H1 (cell line): ENCODE data around the gene HCAR2. TPM values are rescaled to one million over a fixed set of nuclear protein-coding genes. Genes with fewer than 3 reads are reported as not detected.

Experiments
- CTCF ChIA-PET: fragments of 300-600 bp; sonication (Branson Sonifier 250); formaldehyde crosslinking; loops from one replicate; lab custom pipeline; 2021; ENCODE audit not compliant: partially characterized antibody; lab: Charles Lee
- POLR2A ChIA-PET: fragments of 300-600 bp; sonication (Branson Sonifier 250); formaldehyde crosslinking; loops from one replicate; lab custom pipeline; 2021; ENCODE audit warnings: inconsistent platforms; ENCODE audit not compliant: partially characterized antibody; lab: Charles Lee
- DNase-seq, 2 experiments: peaks; one replicate each; pipeline versions ENCODE4 v3.0.0 to v3.0.0-alpha.2; 2010 to 2022; ENCODE audit warnings: low spot score in 2 of 2, low read depth in 1 of 2, mixed read lengths in 1 of 2
- FAIRE-seq: peaks from 2 replicates; lab custom pipeline; 2011; peaks lifted over from hg19 to GRCh38; lab: Jason Lieb, UNC
- H2AFZ ChIP-seq: 2 replicates; pipeline ENCODE4 v1.8.1; 2012; ENCODE audit warnings: low read length, inconsistent platforms
- H2AK5ac ChIP-seq: 2 replicates; pipeline ENCODE4 v1.6.1; 2013; ENCODE audit warnings: low read depth, low read length
- H2BK120ac ChIP-seq: replicated peaks from 2 replicates; pipeline ENCODE3; 2013; ENCODE audit warnings: low read depth, low read length, inconsistent platforms
- H2BK12ac ChIP-seq: 2 replicates; pipeline ENCODE4 v1.6.1; 2013; ENCODE audit warnings: low read depth, low read length
- H2BK15ac ChIP-seq: 2 replicates; pipeline ENCODE4 v1.6.1; 2013; ENCODE audit warnings: low read length
- H2BK20ac ChIP-seq: 2 replicates; pipeline ENCODE4 v1.6.1; 2013; ENCODE audit warnings: low read length
- H2BK5ac ChIP-seq: 2 replicates; pipeline ENCODE4 v1.6.1; 2013; ENCODE audit warnings: low read depth, low read length
- H3K14ac ChIP-seq: 2 replicates; pipeline ENCODE4 v1.6.1; 2013; ENCODE audit warnings: inconsistent platforms; ENCODE audit not compliant: insufficient read length
- H3K18ac ChIP-seq: 2 replicates; pipeline ENCODE4 v1.6.1; 2013; ENCODE audit warnings: low read length; ENCODE audit errors: extremely low read depth
- H3K23ac ChIP-seq: 2 replicates; pipeline ENCODE4 v1.6.1; 2013; ENCODE audit warnings: inconsistent platforms; ENCODE audit not compliant: insufficient read length
- H3K23me2 ChIP-seq: 2 replicates; pipeline ENCODE4 v1.6.1; 2013; ENCODE audit warnings: low read depth, low read length
- H3K27ac ChIP-seq: 2 replicates; pipeline ENCODE4 v1.6.1; 2011; ENCODE audit warnings: low read depth, low read length, inconsistent platforms
- H3K27me3 ChIP-seq, 4 experiments: replicated peaks in 1 of 4; 1 replicate in 1 of 4; 2 replicates in 3 of 4; pipeline versions ENCODE4 v1.6.1 to v1.8.1; 2011 to 2013; ENCODE audit warnings: low read length in 3 of 4, mild to moderate bottlenecking in 3 of 4, inconsistent platforms in 2 of 4, mixed read lengths in 2 of 4, moderate library complexity in 1 of 4; ENCODE audit not compliant: control insufficient read depth in 3 of 4, insufficient read depth in 3 of 4; ENCODE audit errors: extremely low read depth in 1 of 4
- H3K36me3 ChIP-seq, 4 experiments: 2 replicates each; pipeline versions ENCODE4 v1.6.1 to v1.8.1; 2011 to 2013; ENCODE audit warnings: mild to moderate bottlenecking in 4 of 4, low read length in 3 of 4, moderate library complexity in 2 of 4, control low read depth in 1 of 4, inconsistent platforms in 1 of 4; ENCODE audit not compliant: insufficient read depth in 4 of 4, control insufficient read depth in 2 of 4
- H3K4ac ChIP-seq: replicated peaks from 2 replicates; pipeline ENCODE3; 2013; ENCODE audit warnings: low read length, low read depth, mixed read lengths, inconsistent platforms; ENCODE audit not compliant: insufficient read length
- H3K4me1 ChIP-seq, 4 experiments: replicated peaks in 1 of 4; 1 replicate in 1 of 4; 2 replicates in 3 of 4; pipeline versions ENCODE4 v1.6.1 to v1.8.1; 2011 to 2013; ENCODE audit warnings: low read length in 3 of 4, inconsistent platforms in 2 of 4, mixed read lengths in 1 of 4; ENCODE audit not compliant: insufficient read depth in 4 of 4, control insufficient read depth in 3 of 4
- H3K4me2 ChIP-seq, 2 experiments: 2 replicates each; pipeline versions ENCODE4 v1.6.1 to v1.8.1; 2011 to 2013; ENCODE audit warnings: low read depth in 2 of 2, low read length in 2 of 2, control low read depth in 1 of 2, inconsistent platforms in 1 of 2, mild to moderate bottlenecking in 1 of 2; ENCODE audit not compliant: insufficient read depth in 1 of 2
- H3K4me3 ChIP-seq, 4 experiments: fragments of 200-600, 300-600 bp in 1 of 4; sonication (generic), shearing (Covaris generic), sonication (Bioruptor Twin) in 1 of 4; 2 replicates each; pipeline versions ENCODE4 v1.5.1 to v1.8.1; 2011 to 2016; ENCODE audit warnings: low read length in 4 of 4, low read depth in 3 of 4, control low read depth in 2 of 4, inconsistent platforms in 2 of 4, mild to moderate bottlenecking in 2 of 4, mixed read lengths in 1 of 4, moderate library complexity in 1 of 4; ENCODE audit not compliant: insufficient read depth in 2 of 4; ENCODE audit errors: extremely low read depth in 1 of 4
- H3K56ac ChIP-seq: replicated peaks from 2 replicates; pipeline ENCODE3; 2013; ENCODE audit warnings: low read depth, mild to moderate bottlenecking, mixed read lengths, low read length, inconsistent platforms; ENCODE audit not compliant: insufficient read length
- H3K79me1 ChIP-seq: 2 replicates; pipeline ENCODE4 v1.6.1; 2013; ENCODE audit warnings: low read depth, low read length, control low read depth
- H3K79me2 ChIP-seq, 2 experiments: 2 replicates each; pipeline versions ENCODE4 v1.6.1 to v1.8.1; 2012 to 2013; ENCODE audit warnings: low read length in 2 of 2, mild to moderate bottlenecking in 2 of 2, inconsistent platforms in 1 of 2; ENCODE audit not compliant: insufficient read depth in 2 of 2, control insufficient read depth in 1 of 2
- H3K9ac ChIP-seq, 4 experiments: replicated peaks in 1 of 4; 1 replicate in 1 of 4; 2 replicates in 3 of 4; pipeline versions ENCODE4 v1.6.1 to v1.8.1; 2011 to 2013; ENCODE audit warnings: low read depth in 3 of 4, low read length in 3 of 4, control low read depth in 2 of 4, mild to moderate bottlenecking in 2 of 4, moderate library complexity in 2 of 4, inconsistent platforms in 1 of 4; ENCODE audit errors: extremely low read depth in 1 of 4
- H3K9me3 ChIP-seq, 2 experiments: 2 replicates each; pipeline versions ENCODE4 v1.6.1 to v1.8.1; 2012 to 2013; ENCODE audit warnings: mild to moderate bottlenecking in 2 of 2, moderate library complexity in 2 of 2, control low read depth in 1 of 2, inconsistent platforms in 1 of 2, low read depth in 1 of 2, low read length in 1 of 2, mixed read lengths in 1 of 2; ENCODE audit not compliant: insufficient read depth in 2 of 2
- H4K20me1 ChIP-seq, 2 experiments: replicated peaks in 1 of 2; 2 replicates each; pipeline versions ENCODE3 to v1.8.1; 2011 to 2013; ENCODE audit warnings: inconsistent platforms in 2 of 2, low read length in 2 of 2, mild to moderate bottlenecking in 1 of 2; ENCODE audit not compliant: insufficient read depth in 2 of 2, control insufficient read depth in 1 of 2
- H4K5ac ChIP-seq: 2 replicates; pipeline ENCODE4 v1.6.1; 2013; ENCODE audit warnings: low read length, low read depth, mixed read lengths, inconsistent platforms; ENCODE audit not compliant: insufficient read length
- H4K8ac ChIP-seq: 2 replicates; pipeline ENCODE4 v1.8.0; 2013; ENCODE audit warnings: mild to moderate bottlenecking, moderate library complexity, low read length, inconsistent platforms; ENCODE audit not compliant: insufficient read depth; ENCODE audit errors: extremely low read depth
- H4K91ac ChIP-seq: replicated peaks from 2 replicates; pipeline ENCODE3; 2013; ENCODE audit warnings: low read length, mixed read lengths, inconsistent platforms; ENCODE audit not compliant: insufficient read length
- ASH2L ChIP-seq: fragments of 200-600, 300-600 bp; sonication (generic); IDR thresholded peaks from one replicate; pipeline ENCODE4 v1.7.1; 2017; ENCODE audit warnings: low read length
- BACH1 ChIP-seq: IDR thresholded peaks from 2 replicates; pipeline ENCODE4 v1.6.1; 2012; ENCODE audit warnings: low read length, improper control_type of control experiment
- KDM1A ChIP-seq: fragments of 200-600, 300-600 bp; sonication (generic); IDR thresholded peaks from 2 replicates; pipeline ENCODE4 v1.7.1; 2016; ENCODE audit warnings: mild to moderate bottlenecking, low read length, borderline replicate concordance
- KDM4A ChIP-seq: IDR thresholded peaks from one replicate; pipeline ENCODE4 v1.7.1; 2012; ENCODE audit warnings: low read depth, mild to moderate bottlenecking, moderate library complexity, low read length, inconsistent platforms; ENCODE audit not compliant: severe bottlenecking
- KDM5A ChIP-seq: fragments of 200-600 bp; IDR thresholded peaks from 2 replicates; pipeline ENCODE4 v1.7.1; 2012; ENCODE audit warnings: mild to moderate bottlenecking, low read length, inconsistent platforms, mixed read lengths
- POLR2A ChIP-seq, 2 experiments: IDR thresholded peaks; 1 replicate in 1 of 2; 2 replicates in 1 of 2; pipeline ENCODE4 v1.6.1; 2011; ENCODE audit warnings: low read depth in 2 of 2, low read length in 2 of 2, mild to moderate bottlenecking in 2 of 2; ENCODE audit errors: control extremely low read depth in 1 of 2
- RAD21 ChIP-seq, 2 experiments: IDR thresholded peaks in 1 of 2; conservative IDR thresholded peaks in 1 of 2; 2 replicates each; pipeline ENCODE4 v1.6.1; 2011; ENCODE audit warnings: low read depth in 2 of 2, low read length in 2 of 2, improper control_type of control experiment in 1 of 2, inconsistent platforms in 1 of 2, mild to moderate bottlenecking in 1 of 2, moderate library complexity in 1 of 2
- RNF2 ChIP-seq: fragments of 200-900, 300-1000 bp; sonication (generic); IDR thresholded peaks from 2 replicates; pipeline ENCODE4 v1.7.1; 2016; ENCODE audit warnings: borderline replicate concordance, low read depth, mild to moderate bottlenecking, antibody characterized with exemption, low read length; ENCODE audit not compliant: poor library complexity, severe bottlenecking; ENCODE audit errors: missing control alignments
- SIX5 ChIP-seq: IDR thresholded peaks from 2 replicates; pipeline ENCODE4 v1.6.1; 2011; ENCODE audit warnings: mild to moderate bottlenecking, low read depth, low read length
- TAF7 ChIP-seq: optimal IDR thresholded peaks from 2 replicates; pipeline ENCODE3; 2011; ENCODE audit warnings: low read depth, mild to moderate bottlenecking, inconsistent platforms, low read length, moderate library complexity, borderline replicate concordance
- WGBS, 2 experiments: shearing (Covaris generic) in 1 of 2; methylation state at CpG; one replicate each; pipeline versions ENCODE4 v1.1.6 to v1.1.7; 2013 to 2015; ENCODE audit warnings: low lambda C conversion rate in 2 of 2, mixed read lengths in 2 of 2, inconsistent platforms in 1 of 2, low coverage in 1 of 2, missing lambda C conversion rate in 1 of 2; ENCODE audit not compliant: insufficient replicate concordance in 2 of 2, insufficient coverage in 1 of 2, insufficient read length in 1 of 2; ENCODE audit errors: extremely low coverage in 1 of 2, missing lambda C conversion rate in 1 of 2; 5-methylcytosine and 5-hydroxymethylcytosine counted together
- polyA plus RNA-seq, 7 experiments: library from polyadenylated mRNA; depleted of rRNA in 3 of 7; stranded (reverse) in 5 of 7; unstranded in 2 of 7; fragments of >200 nt in 5 of 7; fragments of 200-250 nt in 2 of 7; gene quantifications; 1 replicate in 5 of 7; 2 replicates in 1 of 7; 4 replicates in 1 of 7; pipeline versions ENCODE4 v1.2.1 to v1.2.3, GENCODE V29; 2011 to 2013; ENCODE audit warnings: missing spikeins in 2 of 7, mixed read lengths in 2 of 7
- total RNA-seq: library from RNA; stranded (reverse); fragmentation: NEBNext Ultra II Directional; extraction: Animal tissue kit (Norgen Biotek cat#: 25700); gene quantifications from 2 replicates; pipeline ENCODE4 v1.2.1, GENCODE V29; 2021
- TF ChIP-seq, protein P1 (sequence below): IDR thresholded peaks from 2 replicates; pipeline ENCODE4 v1.6.1; 2012; ENCODE audit warnings: inconsistent platforms
- TF ChIP-seq, protein P2 (sequence below): IDR thresholded peaks from 2 replicates; pipeline ENCODE4 v1.6.1; 2011; ENCODE audit warnings: low read length, improper control_type of control experiment

The HCAR2 gene
- total and polyA plus RNA-seq, 2 of the 8 experiments (the other 6 are each of a cell fraction or from before 2014, with no cell fraction given) = not detected

DNA sequence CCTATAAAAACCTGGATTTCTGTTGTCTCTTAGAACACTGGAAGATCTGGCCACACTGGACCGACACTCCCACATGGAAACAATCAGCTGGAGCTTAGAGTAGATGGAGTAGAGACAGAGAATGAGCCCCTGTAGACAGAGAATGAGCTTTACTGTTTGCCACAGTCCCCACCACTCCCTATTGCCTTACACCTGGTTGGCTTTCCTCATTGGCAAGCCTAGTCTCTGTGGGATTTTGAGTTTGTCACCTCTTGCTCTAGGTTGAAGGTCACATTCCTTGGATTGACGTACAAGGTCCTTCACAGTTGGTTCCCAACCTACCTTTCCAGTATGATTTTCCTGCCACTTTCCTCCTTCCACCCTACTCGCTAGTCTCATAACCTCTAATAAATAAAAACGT is 29.5 kb upstream of the HCAR2 start:
- H3K79me2 ChIP-seq = no peaks in the 10 kb centered on the region
- WGBS, 2 experiments = 99% methylated on average over 4 of the region's 4 CpGs; no CpG with 5 or more reads in 1 of the 2 experiments
- H3K4me3 ChIP-seq = no peak overlapping the region
- no peak overlapping the region for H3K27ac ChIP-seq
- H3K9me3 ChIP-seq = no peaks in the 10 kb centered on the region
- H3K9ac ChIP-seq = no peak overlapping the region
- no peaks in the 10 kb centered on the region; a peak in 1 of 7 replicates for H3K4me1 ChIP-seq
- no peak overlapping the region for H2BK15ac ChIP-seq
- no peaks in the 10 kb centered on the region for H3K79me1 ChIP-seq
- FAIRE-seq (no peak), DNase-seq (no peak)
- no peaks in the 10 kb centered on the region for H3K23me2 ChIP-seq
- no peak overlapping the region for H3K18ac ChIP-seq
- no peak overlapping the region for H3K56ac ChIP-seq
- H4K8ac ChIP-seq = no peak overlapping the region
- TF ChIP-seq SIX5 (no peak), BACH1 (no peak), KDM4A (no peak), ASH2L (no peak), KDM1A (no peak), KDM5A (no peak), RNF2 (no peak), POLR2A (IDR thresholded peaks at IDR 0.05; ENCODE audit: control extremely low read depth in 1 of 2, low read depth in 2 of 2, low read length in 2 of 2) (no peak), RAD21 (IDR thresholded peaks at IDR 0.05 in 1 of 2, conservative IDR thresholded peaks at IDR 0.05 in 1 of 2; ENCODE audit: low read depth in 2 of 2, low read length in 2 of 2) (no peak), TAF7 (no peak)
- TF ChIP-seq, protein P1, sequence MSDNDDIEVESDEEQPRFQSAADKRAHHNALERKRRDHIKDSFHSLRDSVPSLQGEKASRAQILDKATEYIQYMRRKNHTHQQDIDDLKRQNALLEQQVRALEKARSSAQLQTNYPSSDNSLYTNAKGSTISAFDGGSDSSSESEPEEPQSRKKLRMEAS = no peak
- TF ChIP-seq, protein P2, sequence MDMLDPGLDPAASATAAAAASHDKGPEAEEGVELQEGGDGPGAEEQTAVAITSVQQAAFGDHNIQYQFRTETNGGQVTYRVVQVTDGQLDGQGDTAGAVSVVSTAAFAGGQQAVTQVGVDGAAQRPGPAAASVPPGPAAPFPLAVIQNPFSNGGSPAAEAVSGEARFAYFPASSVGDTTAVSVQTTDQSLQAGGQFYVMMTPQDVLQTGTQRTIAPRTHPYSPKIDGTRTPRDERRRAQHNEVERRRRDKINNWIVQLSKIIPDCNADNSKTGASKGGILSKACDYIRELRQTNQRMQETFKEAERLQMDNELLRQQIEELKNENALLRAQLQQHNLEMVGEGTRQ = no peak
- H3K23ac ChIP-seq = no peak overlapping the region
- no peak overlapping the region for H2AK5ac ChIP-seq
- H4K91ac ChIP-seq = no peak overlapping the region
- no peak overlapping the region for H2BK20ac ChIP-seq
- H2AFZ ChIP-seq = no peak overlapping the region
- ChIA-PET POLR2A (interaction anchor here (1.2 kb wide), 1 partner anchor 14 kb away, joined by 4 read pairs; no protein-coding TSS in a partner anchor), CTCF (interaction anchor here (1.5 kb wide), 1 partner anchor 14 kb away, joined by 3 read pairs; no protein-coding TSS in a partner anchor)
- no peak overlapping the region for H3K4ac ChIP-seq
- H2BK5ac ChIP-seq = no peak overlapping the region
- H3K14ac ChIP-seq = no peak overlapping the region
- no peaks in the 10 kb centered on the region for H4K20me1 ChIP-seq
- H3K27me3 ChIP-seq = no peaks in the 10 kb centered on the region
- no peaks in the 10 kb centered on the region for H3K36me3 ChIP-seq
- H3K4me2 ChIP-seq = no peak overlapping the region
- no peak overlapping the region for H2BK120ac ChIP-seq
- H2BK12ac ChIP-seq = no peak overlapping the region
- H4K5ac ChIP-seq = no peak overlapping the region
